Psoas muscle (tissue), 8 donors: ENCODE results near the gene MBD4. TPM values are rescaled to one million over a fixed set of nuclear protein-coding genes. Genes with fewer than 3 reads are reported as not detected.
"Not testable (repeated sequence)": the region's sequence is repeated elsewhere in the genome, so short reads cannot be mapped to it uniquely, and the experiment has no call there.

Experiments used
- ATAC-seq, 4 donors: fragments of 200-7000 bp; cut with Tn5 transposase; one replicate each; pipeline ENCODE4 v1.9.1; 2020; ENCODE audit warnings: moderate library complexity in 3 of 4, mild to moderate bottlenecking in 2 of 4
- DNase-seq, 2 donors: peaks; one replicate each; pipeline ENCODE4 v3.0.0-alpha.2; 2020
- H3K27ac ChIP-seq: fragments of 200-600 bp; one replicate; pipeline ENCODE4 v1.8.0; 2022
- H3K27me3 ChIP-seq, 3 donors: fragments of 200-600 bp in 1 of 3; one replicate each; pipeline versions ENCODE4 v1.6.1 to v1.8.0; 2013 to 2022; ENCODE audit warnings: low read length in 2 of 3, mild to moderate bottlenecking in 2 of 3, moderate library complexity in 1 of 3; ENCODE audit not compliant: insufficient read depth in 3 of 3
- H3K36me3 ChIP-seq, 2 donors: fragments of 200-600 bp in 1 of 2; one replicate each; pipeline versions ENCODE4 v1.6.1 to v1.8.0; 2013 to 2022; ENCODE audit warnings: low read depth in 1 of 2, mild to moderate bottlenecking in 1 of 2, moderate library complexity in 1 of 2; ENCODE audit not compliant: insufficient read depth in 1 of 2
- H3K4me1 ChIP-seq: fragments of 200-600 bp; one replicate; pipeline ENCODE4 v1.8.0; 2022
- H3K4me3 ChIP-seq: fragments of 200-600 bp; one replicate; pipeline ENCODE4 v1.8.0; 2022; ENCODE audit warnings: mild to moderate bottlenecking
- H3K9me3 ChIP-seq: fragments of 200-600 bp; one replicate; pipeline ENCODE4 v1.8.0; 2022
- CTCF ChIP-seq: fragments of 200-600 bp; IDR thresholded peaks from one replicate; pipeline ENCODE4 v1.8.0; 2022; ENCODE audit warnings: antibody characterized with exemption
- WGBS, 3 donors: extraction: QIAGEN DNeasy Blood & Tissue Kit; methylation state at CpG; one replicate each; pipeline versions ENCODE4 v1.1.6 to v1.1.7; 2013; 5-methylcytosine and 5-hydroxymethylcytosine counted together
- intact Hi-C, 2 donors: fragments of 100-400 bp; cut with DNase I; formaldehyde crosslinking; loops; one replicate each; pipeline versions ENCODE4 v1.11.0 to v1.14.2; 2022
- polyA plus RNA-seq, 3 donors: library from polyadenylated mRNA; stranded (reverse); fragments of 200-250 nt; gene quantifications; one replicate each; pipeline ENCODE4 v1.2.3, GENCODE V29; 2013
- total RNA-seq, 4 donors: library from RNA; stranded (reverse); fragmentation: NEBNext Ultra II Directional in 2 of 4; extraction: Animal tissue kit (Norgen Biotek cat#: 25700) in 2 of 4; gene quantifications; one replicate each; pipeline versions ENCODE4 v1.2.1 to v1.2.4, GENCODE V29; 2021 to 2023
- donor health status: healthy with polysubstance abuse.
- donor health status: DM: no; HTN: no; CAD: no; lungs with moderate emphysema.
- donor health status: Bipolar disorder and iron deficiency.
- donor health status: healthy.
- donor health status: DM: yes; HTN: yes; CAD: no.
- donor health status: DM: no; HTN: no; CAD: no.
- donor health status: DM: no; HTN: no; CAD: no.
- donor health status: DM: yes; HTN: yes; CAD: no.

Gene MBD4
- total and polyA plus RNA-seq, 7 donors, result 16.0 to 30.4 (median 19.1) TPM

DNA sequence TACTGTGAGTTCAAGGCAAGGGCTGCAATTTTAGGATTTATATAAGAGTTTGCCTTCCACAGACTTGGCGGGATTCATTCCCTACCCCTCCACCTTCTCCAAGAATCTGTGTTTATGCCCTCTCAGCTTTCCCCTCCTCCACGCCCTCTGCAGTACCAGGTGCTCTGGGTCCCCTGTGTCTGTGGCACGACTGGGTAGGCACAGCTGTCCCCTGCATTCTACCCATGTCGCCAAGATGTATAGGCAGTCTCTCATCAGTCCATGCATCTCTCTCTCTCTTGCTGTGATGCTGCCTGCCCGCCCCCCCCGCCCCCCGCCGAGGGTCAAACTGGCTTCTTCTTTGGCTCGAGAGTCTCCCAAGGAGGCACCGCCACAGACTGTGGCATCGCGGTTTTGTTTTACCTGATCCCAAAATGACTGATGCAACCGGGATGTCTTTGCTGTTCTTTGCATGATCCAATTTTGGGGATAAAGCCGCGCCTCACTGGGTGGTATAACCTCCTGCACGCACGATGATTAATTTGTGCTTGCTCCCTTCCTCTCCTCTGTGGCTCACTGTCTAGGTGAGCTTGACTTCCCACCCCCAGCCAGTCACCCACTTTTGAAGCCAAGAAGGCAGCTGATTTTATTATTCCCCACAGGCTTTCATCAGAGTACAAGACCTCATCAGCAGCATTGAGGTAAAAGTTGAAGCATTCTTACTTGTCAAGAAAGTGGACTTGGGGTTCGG, 55.0 kb downstream of the MBD4 start:
- H3K9me3 ChIP-seq, result no peaks in the 10 kb centered on the region
- DNase-seq (no peak), ATAC-seq (no peak)
- H3K36me3 ChIP-seq, result peaks cover 0 to 27% of the 10 kb centered on the region in 2 donors
- no peaks in the 10 kb centered on the region for H3K27me3 ChIP-seq
- intact Hi-C loops, result loop anchor here in 1 of 2 donors (10.0 kb wide), 1 partner anchor 550 kb away; no protein-coding TSS in a partner anchor
- H3K4me3 ChIP-seq, result no peak overlapping the region
- TF ChIP-seq CTCF, result no peak
- H3K27ac ChIP-seq, result no peak overlapping the region
- WGBS, 3 donors, result 70 to 74% (median 72%) methylated on average over 18 of the region's 18 CpGs
- peaks cover 6% of the 10 kb centered on the region for H3K4me1 ChIP-seq

GRCh38 chr3:129384103-129384502, 55.6 kb downstream of the MBD4 start:
- H3K27me3 ChIP-seq, H3K4me1 ChIP-seq, H3K9me3 ChIP-seq, H3K27ac ChIP-seq, DNase-seq, ATAC-seq, H3K4me3 ChIP-seq: not testable (repeated sequence)
- intact Hi-C loops, result loop anchor here in 1 of 2 donors (10.0 kb wide), 1 partner anchor 551 kb away; no protein-coding TSS in a partner anchor
- H3K36me3 ChIP-seq, result peaks cover 0 to 20% of the 10 kb centered on the region in 2 donors
- WGBS, 3 donors, result 68 to 91% (median 77%) methylated on average over 5 of the region's 5 CpGs

- peaks cover 6% of the 10 kb centered on the region for H3K4me1 ChIP-seq
- H3K4me3 ChIP-seq, result no peak overlapping the region
- no peaks in the 10 kb centered on the region for H3K9me3 ChIP-seq
- 43 to 49% (median 44%) methylated on average over 6 of the region's 6 CpGs for WGBS, 3 donors
- peaks cover 0 to 14% of the 10 kb centered on the region in 2 donors for H3K36me3 ChIP-seq
- peak; percentile 70 for TF ChIP-seq CTCF
- peak; percentile 83 to 92 (median 90) for ATAC-seq
- intact Hi-C loops, result loop anchor here in 1 of 2 donors (10.0 kb wide), 1 partner anchor 551 kb away; no protein-coding TSS in a partner anchor
- H3K27me3 ChIP-seq, result no peaks in the 10 kb centered on the region
- DNase-seq, result peak; percentile 38 to 70
- H3K27ac ChIP-seq, result no peak overlapping the region
These were observed 56.4 kb downstream of the MBD4 start for GRCh38 chr3:129383292-129383860.

DNA sequence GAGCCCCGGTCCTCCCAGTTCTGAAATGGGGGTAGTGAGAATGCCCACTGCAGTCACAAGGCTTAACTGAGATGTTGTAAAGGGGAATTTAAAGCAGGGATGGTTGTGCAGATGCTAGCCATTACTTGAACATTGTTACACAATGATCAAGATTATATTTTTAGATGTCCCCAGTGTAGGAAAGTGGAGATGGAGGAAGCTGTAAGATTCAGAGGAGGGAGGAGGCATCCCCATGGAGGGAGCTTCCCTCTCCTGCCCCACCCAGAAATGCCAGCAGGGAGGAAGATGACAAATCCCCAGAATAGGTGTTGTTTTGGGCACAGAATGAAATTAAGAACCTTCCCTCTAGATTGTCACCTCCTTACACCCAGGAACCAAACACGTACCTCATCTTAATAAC, 57.4 kb downstream of the MBD4 start:
- Histone ChIP-seq H3K9me3 (no peaks in the 10 kb centered on the region), H3K27me3 (no peaks in the 10 kb centered on the region), H3K4me1 (peaks cover 6% of the 10 kb centered on the region), H3K36me3 (peaks cover 0 to 6% of the 10 kb centered on the region in 2 donors), H3K27ac (no peak overlapping the region), H3K4me3 (no peak overlapping the region)
- intact Hi-C loops, result loop anchor here in 1 of 2 donors (10.0 kb wide), 1 partner anchor 552 kb away; no protein-coding TSS in a partner anchor
- DNase-seq (no peak), ATAC-seq (peak; percentile 48 to 84 (median 67))
- TF ChIP-seq CTCF, result no peak
- WGBS, 3 donors, result 85 to 88% (median 88%) methylated on average over 2 of the region's 2 CpGs

Other genes with a start within 250 kb of the MBD4 start
- 10 to 100 TPM; 59.7 to 85.6 (median 65.4) TPM for gene COPG1, start 190.3 kb downstream of the MBD4 start, total RNA-seq
- 10 to 100 TPM; 58.4 to 96.1 (median 66.9) TPM for gene COPG1, start 190.3 kb downstream of the MBD4 start, polyA plus RNA-seq
- gene HMCES, start 161.1 kb downstream of the MBD4 start, total RNA-seq, result 10 to 100 TPM; 33.9 to 37.4 (median 37.0) TPM
- gene HMCES, start 161.1 kb downstream of the MBD4 start, polyA plus RNA-seq, result 10 to 100 TPM; 32.6 to 35.7 (median 34.5) TPM
- gene EFCAB12, start 11.3 kb downstream of the MBD4 start, total RNA-seq, result not detected
- under 1 TPM in 2 of 3 donors, not detected in 1; 0.04 to 0.30 TPM for gene EFCAB12, start 11.3 kb downstream of the MBD4 start, polyA plus RNA-seq
- 1 to 10 TPM; 4.5 to 7.3 (median 5.7) TPM for gene IFT122, start 276 bp upstream of the MBD4 start, total RNA-seq
- gene IFT122, start 276 bp upstream of the MBD4 start, polyA plus RNA-seq, result 1 to 10 TPM; 2.3 to 4.3 (median 3.2) TPM
- not detected for gene RHO, start 88.7 kb upstream of the MBD4 start, total RNA-seq
- under 1 TPM in 1 of 3 donors, not detected in 2; 0.01 TPM for gene RHO, start 88.7 kb upstream of the MBD4 start, polyA plus RNA-seq
- not detected for gene H1-8, start 103.2 kb upstream of the MBD4 start, total RNA-seq
- gene H1-8, start 103.2 kb upstream of the MBD4 start, polyA plus RNA-seq, result not detected
- 10 to 100 TPM; 28.2 to 49.9 (median 31.9) TPM for gene PLXND1, start 166.7 kb upstream of the MBD4 start, total RNA-seq
- 10 to 100 TPM; 15.5 to 24.0 (median 20.7) TPM for gene PLXND1, start 166.7 kb upstream of the MBD4 start, polyA plus RNA-seq